SKM-1 (cell line): ENCODE data around the gene S100A8.
A peak's percentile ranks its signal among the peaks of the same experiment; 100 is the strongest.
"Not testable (repeated sequence)": the region's sequence is repeated elsewhere in the genome, so short reads cannot be mapped to it uniquely, and the experiment has no call there.

Experiments
- DNase-seq: peaks from one replicate; lab custom pipeline; 2025; ENCODE audit not compliant: unreplicated experiment; lab: John Stamatoyannopoulos, UW

The S100A8 gene

GRCh38 chr1:153417136-153417888 lies 26.4 kb upstream of the S100A8 start:
- DNase-seq, result no peak

- no peak for DNase-seq
These were observed 25.1 kb upstream of the S100A8 start, which contains the start of gene S100A7A for GRCh38 chr1:153415850-153416570. S100A7A (plus strand) TSS chr1:153416520; CDS start chr1:153418083, 1,563 bp downstream.

- not testable (repeated sequence) for DNase-seq
These were observed 23.1 kb upstream of the S100A8 start for GRCh38 chr1:153413961-153414360.

GRCh38 chr1:153407274-153407673 lies 16.4 kb upstream of the S100A8 start:
- not testable (repeated sequence) for DNase-seq

GRCh38 chr1:153405825-153406599 lies 15.1 kb upstream of the S100A8 start:
- DNase-seq, result not testable (repeated sequence)

- peak; percentile 41 for DNase-seq
These were observed 13.9 kb upstream of the S100A8 start for GRCh38 chr1:153404768-153405167.

GRCh38 chr1:153404086-153404635 lies 13.3 kb upstream of the S100A8 start:
- DNase-seq, result no peak

- no peak for DNase-seq
These were observed 12.7 kb upstream of the S100A8 start for GRCh38 chr1:153403421-153404085.

GRCh38 chr1:153402226-153402625 lies 11.4 kb upstream of the S100A8 start:
- DNase-seq, result no peak

GRCh38 chr1:153401461-153401860 lies 10.6 kb upstream of the S100A8 start:
- DNase-seq, result no peak

- DNase-seq, result no peak
These were observed 9.4 kb upstream of the S100A8 start for GRCh38 chr1:153400244-153400643.

- DNase-seq, result no peak
These were observed 8.7 kb upstream of the S100A8 start for GRCh38 chr1:153399401-153400055.

GRCh38 chr1:153397924-153398651 lies 7.2 kb upstream of the S100A8 start:
- DNase-seq, result no peak

- no peak for DNase-seq
These were observed 6.4 kb upstream of the S100A8 start for GRCh38 chr1:153397051-153397923.

- DNase-seq, result no peak
These were observed 5.6 kb upstream of the S100A8 start for GRCh38 chr1:153396461-153396860.

- no peak for DNase-seq
These were observed 4.9 kb upstream of the S100A8 start for GRCh38 chr1:153395776-153396175.

- DNase-seq, result no peak
These were observed 4.3 kb upstream of the S100A8 start for GRCh38 chr1:153395136-153395685.

- no peak for DNase-seq
These were observed 3.5 kb upstream of the S100A8 start for GRCh38 chr1:153394391-153394790.
